ENCODE measurements around the gene RANBP17.

Gene RANBP17

DNA sequence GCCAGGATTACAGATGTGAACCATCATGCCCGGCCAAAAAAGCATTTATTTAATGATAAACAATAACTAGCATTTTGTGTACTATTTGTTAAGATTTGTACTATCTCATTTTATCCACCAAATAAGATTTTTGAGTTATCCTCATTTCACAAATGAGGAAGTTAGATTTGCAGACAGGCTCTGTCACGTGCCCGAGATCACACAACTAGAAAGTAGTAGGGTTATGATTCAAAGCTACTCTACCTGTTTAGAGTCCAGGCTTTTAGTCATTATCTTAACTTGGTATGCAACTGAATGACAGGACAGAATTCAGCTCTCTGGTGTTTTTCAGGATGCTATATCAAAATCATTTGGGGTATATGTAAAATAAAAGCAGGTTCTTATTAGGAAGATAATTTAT is 20.5 kb downstream of the RANBP17 start:
- H3K36me3 ChIP-seq, result no peaks in the 10 kb centered on the region
- intact Hi-C loops (cut with DNase I; ENCODE audit: low total_unique reads), result no loop called here
- no peak overlapping the region for H3K27ac ChIP-seq

DNA sequence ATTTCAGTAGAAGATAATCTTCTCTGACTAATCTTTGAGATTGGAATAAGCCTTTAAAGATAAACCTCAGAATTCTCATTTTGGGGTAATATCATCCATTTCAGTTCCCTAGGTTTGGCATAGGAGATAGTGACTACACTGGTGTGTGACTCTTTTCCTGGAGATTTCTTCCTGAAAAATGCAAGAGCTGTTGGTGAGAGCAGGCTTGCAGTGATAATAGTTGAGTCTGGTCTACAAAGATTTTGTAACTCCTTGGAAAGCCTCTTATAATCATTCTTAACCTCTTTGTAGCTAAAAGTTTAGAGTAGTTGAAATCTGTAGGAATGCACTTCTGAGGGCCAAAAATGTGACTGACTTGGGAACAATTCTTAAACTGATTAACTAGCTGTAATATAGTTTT is 23.4 kb downstream of the RANBP17 start:
- TF ChIP-seq, protein P1, sequence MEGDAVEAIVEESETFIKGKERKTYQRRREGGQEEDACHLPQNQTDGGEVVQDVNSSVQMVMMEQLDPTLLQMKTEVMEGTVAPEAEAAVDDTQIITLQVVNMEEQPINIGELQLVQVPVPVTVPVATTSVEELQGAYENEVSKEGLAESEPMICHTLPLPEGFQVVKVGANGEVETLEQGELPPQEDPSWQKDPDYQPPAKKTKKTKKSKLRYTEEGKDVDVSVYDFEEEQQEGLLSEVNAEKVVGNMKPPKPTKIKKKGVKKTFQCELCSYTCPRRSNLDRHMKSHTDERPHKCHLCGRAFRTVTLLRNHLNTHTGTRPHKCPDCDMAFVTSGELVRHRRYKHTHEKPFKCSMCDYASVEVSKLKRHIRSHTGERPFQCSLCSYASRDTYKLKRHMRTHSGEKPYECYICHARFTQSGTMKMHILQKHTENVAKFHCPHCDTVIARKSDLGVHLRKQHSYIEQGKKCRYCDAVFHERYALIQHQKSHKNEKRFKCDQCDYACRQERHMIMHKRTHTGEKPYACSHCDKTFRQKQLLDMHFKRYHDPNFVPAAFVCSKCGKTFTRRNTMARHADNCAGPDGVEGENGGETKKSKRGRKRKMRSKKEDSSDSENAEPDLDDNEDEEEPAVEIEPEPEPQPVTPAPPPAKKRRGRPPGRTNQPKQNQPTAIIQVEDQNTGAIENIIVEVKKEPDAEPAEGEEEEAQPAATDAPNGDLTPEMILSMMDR (IDR thresholded peaks at IDR 0.05), result no peak
- DNase-seq, result no peak
- H3K4me3 ChIP-seq, result no peak overlapping the region
- intact Hi-C loops (cut with DNase I; ENCODE audit: low total_unique reads), result no loop called here
- no peaks in the 10 kb centered on the region for H3K4me1 ChIP-seq
- H3K9me3 ChIP-seq, result no peaks in the 10 kb centered on the region
- no peaks in the 10 kb centered on the region for H3K36me3 ChIP-seq
- H3K27ac ChIP-seq, result no peak overlapping the region
- no peaks in the 10 kb centered on the region for H3K27me3 ChIP-seq

More for the DNA sequence above, 20.5 kb downstream of the RANBP17 start:
- H3K9me3 ChIP-seq, result no peaks in the 10 kb centered on the region
- TF ChIP-seq, protein P1 (IDR thresholded peaks at IDR 0.05), result no peak
- DNase-seq, result no peak
- H3K4me1 ChIP-seq, result no peaks in the 10 kb centered on the region
- no peaks in the 10 kb centered on the region for H3K27me3 ChIP-seq
- no peak overlapping the region for H3K4me3 ChIP-seq

DNA sequence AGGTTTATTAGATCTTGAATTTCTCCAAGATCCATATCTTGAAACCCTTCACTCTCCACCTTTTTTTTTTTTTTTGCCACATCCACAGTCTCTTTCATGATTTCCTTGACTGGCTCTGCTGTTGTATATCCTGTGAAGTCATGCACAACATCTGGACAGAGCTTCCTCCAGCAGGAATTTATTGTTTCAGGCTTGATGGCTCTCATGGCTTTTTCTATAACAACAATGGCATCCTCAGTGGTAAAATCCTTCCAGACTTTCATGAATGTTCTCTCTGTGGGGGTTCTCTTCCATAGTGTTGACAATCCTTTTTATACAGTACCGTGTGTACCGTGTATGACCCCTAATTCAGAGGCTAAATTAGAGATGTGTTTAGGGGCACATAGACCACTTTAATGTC is 24.0 kb downstream of the RANBP17 start:
- H3K27me3 ChIP-seq, result no peaks in the 10 kb centered on the region
- H3K4me1 ChIP-seq, result no peaks in the 10 kb centered on the region
- TF ChIP-seq, protein P1 (IDR thresholded peaks at IDR 0.05), result no peak
- intact Hi-C loops (cut with DNase I; ENCODE audit: low total_unique reads), result no loop called here
- H3K36me3 ChIP-seq, result no peaks in the 10 kb centered on the region
- H3K27ac ChIP-seq, result no peak overlapping the region
- H3K9me3 ChIP-seq, result no peaks in the 10 kb centered on the region
- H3K4me3 ChIP-seq, result no peak overlapping the region
- DNase-seq, result no peak

DNA sequence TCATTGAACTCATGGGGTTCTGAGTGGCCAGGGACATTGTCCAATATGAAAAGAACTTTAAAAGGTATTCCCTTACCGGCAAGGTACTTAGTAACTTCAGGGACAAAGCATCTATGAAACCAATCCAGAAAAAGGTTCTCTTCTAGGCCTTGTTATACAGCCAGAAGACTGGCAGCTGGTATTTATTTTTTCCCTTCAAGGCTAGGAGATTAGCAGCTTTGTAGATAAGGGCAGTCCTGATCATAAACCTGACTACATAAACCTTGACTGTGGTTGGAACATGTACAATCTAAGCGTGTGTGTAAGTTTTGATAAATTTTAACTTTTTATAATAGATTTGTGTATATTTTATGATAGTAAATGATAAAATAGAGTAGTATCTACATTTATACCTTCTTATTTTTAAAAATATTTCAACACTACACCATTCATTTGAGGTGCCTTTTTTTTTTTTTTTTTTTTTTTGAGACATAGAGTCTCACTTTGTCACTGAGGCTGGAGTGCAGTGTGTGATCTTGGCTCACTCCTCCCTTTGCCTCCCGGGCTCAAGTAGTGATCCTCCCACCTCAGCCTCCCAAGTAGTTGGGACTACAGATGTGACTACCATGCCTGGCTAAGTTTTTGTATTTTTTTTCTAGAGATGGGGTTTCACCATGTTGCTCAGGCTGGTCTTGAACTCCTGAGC is 24.5 kb downstream of the RANBP17 start:
- TF ChIP-seq, protein P1 (IDR thresholded peaks at IDR 0.05), result no peak
- Histone ChIP-seq H3K27ac (no peak overlapping the region), H3K4me3 (no peak overlapping the region), H3K36me3 (no peaks in the 10 kb centered on the region), H3K27me3 (no peaks in the 10 kb centered on the region), H3K4me1 (no peaks in the 10 kb centered on the region), H3K9me3 (no peaks in the 10 kb centered on the region)
- DNase-seq, result no peak
- intact Hi-C loops (cut with DNase I; ENCODE audit: low total_unique reads), result no loop called here

DNA sequence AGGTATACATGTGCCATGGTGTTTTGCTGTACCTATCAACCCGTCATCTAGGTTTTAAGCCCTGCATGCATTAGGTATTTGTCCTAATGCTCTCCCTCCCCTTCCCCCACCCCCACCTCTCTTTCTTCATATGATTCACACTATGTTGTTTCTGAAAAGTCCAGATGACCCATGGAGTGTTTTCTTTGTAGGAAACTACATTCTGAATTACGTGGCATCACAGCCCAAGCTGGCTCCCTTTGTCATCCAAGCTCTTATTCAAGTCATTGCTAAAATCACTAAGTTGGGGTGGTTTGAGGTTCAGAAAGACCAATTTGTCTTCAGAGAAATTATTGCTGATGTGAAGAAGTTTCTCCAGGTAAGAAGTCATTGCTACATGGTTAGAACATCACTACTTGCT is 30.4 kb downstream of the RANBP17 start:
- Histone ChIP-seq H3K9me3 (no peaks in the 10 kb centered on the region), H3K4me3 (no peak overlapping the region), H3K4me1 (no peaks in the 10 kb centered on the region), H3K27me3 (no peaks in the 10 kb centered on the region), H3K27ac (no peak overlapping the region), H3K36me3 (no peaks in the 10 kb centered on the region)
- no peak for DNase-seq
- TF ChIP-seq, protein P1 (IDR thresholded peaks at IDR 0.05), result no peak
- intact Hi-C loops (cut with DNase I; ENCODE audit: low total_unique reads), result no loop called here

DNA sequence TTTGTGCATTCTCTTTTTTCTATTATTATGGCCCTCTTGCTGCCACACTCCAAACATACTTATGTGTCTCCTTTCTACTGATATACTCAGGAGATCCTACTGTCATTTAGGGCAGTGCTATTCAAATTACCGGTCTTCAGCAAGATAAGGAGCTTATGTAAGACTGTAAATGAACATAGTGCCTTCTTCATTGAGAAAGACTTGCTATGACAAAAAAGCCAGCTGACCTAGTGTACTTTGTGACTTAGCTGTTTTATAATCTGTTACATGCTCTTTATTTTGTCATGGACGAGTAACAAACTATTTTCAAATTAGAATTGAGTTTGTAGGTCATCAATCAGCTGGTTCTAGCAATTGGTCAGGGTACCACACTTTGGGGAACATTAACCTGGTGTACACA is 32.8 kb downstream of the RANBP17 start:
- Histone ChIP-seq H3K4me1 (no peaks in the 10 kb centered on the region), H3K27me3 (no peaks in the 10 kb centered on the region), H3K4me3 (no peak overlapping the region), H3K9me3 (no peaks in the 10 kb centered on the region), H3K36me3 (no peaks in the 10 kb centered on the region), H3K27ac (no peak overlapping the region)
- TF ChIP-seq, protein P1 (IDR thresholded peaks at IDR 0.05), result no peak
- intact Hi-C loops (cut with DNase I; ENCODE audit: low total_unique reads), result no loop called here
- no peak for DNase-seq

Measured in tibial artery (tissue), 4 donors.